ENCODE measurements around the gene LPAR3.

Gene LPAR3

GRCh38 chr1:84774669-84775534 lies 118.1 kb downstream of the LPAR3 start:
- DNase-seq (ENCODE audit: low spot score), result no peak

DNA sequence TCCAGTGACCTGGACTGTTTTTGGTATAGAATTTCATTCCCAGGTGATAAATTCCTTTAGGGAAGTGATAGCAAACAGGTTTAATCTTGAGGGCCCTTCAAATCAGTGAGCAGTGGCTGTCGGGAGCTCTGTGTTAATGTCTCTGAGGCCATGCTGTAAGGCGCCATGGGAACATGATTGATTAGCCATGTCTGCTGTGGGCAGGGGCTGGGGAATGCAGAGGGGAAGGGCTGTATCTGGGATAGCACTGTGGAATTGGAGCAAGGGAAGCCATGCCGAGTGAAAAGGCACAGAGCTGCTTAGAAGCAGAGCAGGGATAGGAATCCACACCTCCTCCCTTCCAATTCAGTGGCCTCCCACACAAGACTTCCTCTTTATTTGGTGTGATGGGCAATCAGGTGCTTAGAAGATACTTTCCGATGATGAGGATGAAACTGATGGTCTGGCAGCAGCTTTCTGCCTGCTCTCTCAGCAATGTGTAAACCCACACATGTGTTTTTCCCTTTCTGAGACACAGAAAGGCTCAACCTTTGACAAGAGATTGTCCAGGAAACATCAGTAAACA lies 119.0 kb downstream of the LPAR3 start:
- no peak for DNase-seq (ENCODE audit: low spot score)

- DNase-seq (ENCODE audit: low spot score), result no peak
Observed at GRCh38 chr1:84773195-84773594, 119.8 kb downstream of the LPAR3 start.

GRCh38 chr1:84772428-84772943 lies 120.5 kb downstream of the LPAR3 start:
- peak; percentile 80 for DNase-seq (ENCODE audit: low spot score)

DNA sequence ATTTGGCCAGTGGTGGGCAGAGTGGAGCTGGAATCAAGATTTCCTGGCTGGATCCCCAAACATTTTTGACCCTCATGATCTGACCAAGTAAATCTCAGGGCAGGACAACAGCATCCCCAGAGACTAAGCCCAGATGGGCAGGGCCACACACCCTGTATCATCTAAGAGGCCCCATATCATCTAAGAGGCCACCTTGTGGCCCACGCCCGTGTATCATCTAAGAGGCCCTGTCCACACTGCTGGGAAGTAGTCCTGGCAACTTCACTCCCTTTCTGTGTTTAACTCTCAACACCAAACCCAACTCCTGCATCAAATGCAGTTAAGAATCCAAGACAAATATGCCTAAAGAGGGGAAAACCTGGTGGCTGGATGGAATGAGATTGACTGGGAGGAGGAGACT lies 121.1 kb downstream of the LPAR3 start:
- DNase-seq (ENCODE audit: low spot score), result no peak

- no peak for DNase-seq (ENCODE audit: low spot score)
Observed at GRCh38 chr1:84770481-84770880, 122.5 kb downstream of the LPAR3 start.

DNA sequence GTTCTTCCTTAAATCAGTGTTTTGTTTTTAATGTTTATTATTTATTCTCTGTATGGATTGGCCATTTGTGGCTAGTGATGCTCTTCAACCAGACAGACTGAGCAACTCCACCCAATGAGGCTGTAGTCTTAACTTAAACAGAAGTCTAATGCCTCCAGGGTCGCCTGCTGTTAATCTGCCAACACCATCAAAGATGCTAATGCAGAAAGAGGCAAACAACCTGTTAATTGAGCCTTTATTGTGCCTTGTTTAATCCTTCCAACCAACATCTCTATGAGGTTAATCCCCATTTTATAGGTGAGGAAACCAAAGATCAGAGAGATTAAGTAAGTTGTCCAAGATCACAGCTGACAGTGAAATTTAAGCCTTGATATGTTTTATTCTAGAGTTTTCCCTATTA lies 123.4 kb downstream of the LPAR3 start:
- no peak for DNase-seq (ENCODE audit: low spot score)

DNA sequence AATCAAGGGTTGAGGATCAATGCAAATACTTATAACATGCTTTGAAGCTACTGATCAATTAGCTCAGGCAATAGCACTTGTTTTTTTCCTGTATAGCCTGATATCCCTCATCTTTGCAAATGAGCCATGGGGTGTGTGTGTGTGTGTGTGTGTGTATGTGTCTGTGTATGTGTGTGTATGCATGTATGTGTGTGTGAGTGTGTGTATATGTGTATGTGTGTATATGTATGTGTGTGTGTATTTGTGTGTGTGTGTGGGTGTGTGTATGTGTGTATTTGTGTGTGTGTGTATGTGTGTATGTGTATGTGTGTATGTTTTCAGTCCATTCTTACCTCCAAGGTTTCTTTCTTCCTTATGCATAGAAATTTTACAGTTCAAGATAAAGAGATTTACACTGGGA lies 124.4 kb downstream of the LPAR3 start:
- DNase-seq (ENCODE audit: low spot score), result no peak

- no peak for DNase-seq (ENCODE audit: low spot score)
Observed at GRCh38 chr1:84763912-84764680, 128.9 kb downstream of the LPAR3 start.

DNA sequence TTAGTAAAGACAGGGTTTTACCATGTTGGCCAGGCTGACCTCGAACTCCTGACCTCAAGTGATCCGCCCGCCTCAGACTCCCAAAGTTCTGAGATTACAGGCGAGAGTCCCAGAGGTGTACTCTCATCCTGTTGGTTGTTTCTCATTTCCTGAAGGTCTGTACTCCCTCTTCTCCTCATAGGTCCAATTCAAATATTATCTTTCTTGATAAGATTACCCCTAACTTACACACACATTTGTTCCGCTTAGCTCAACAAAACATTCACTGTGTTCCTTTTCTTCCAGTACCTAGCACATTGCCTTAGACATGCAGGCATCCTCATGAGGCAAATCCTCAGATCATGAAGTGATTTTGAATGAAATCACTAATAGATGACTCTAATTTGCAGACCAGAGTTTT lies 130.3 kb downstream of the LPAR3 start:
- DNase-seq (ENCODE audit: low spot score), result no peak

Data from putamen (tissue), 1 donor.